Activated naive CD4-positive, alpha-beta T cell treated with anti-CD3 and anti-CD28 coated beads, Interleukin-2, amount 50 U/mL, for 72 hours (primary cell): ENCODE data around the gene TMEM41A. TPM values are rescaled to one million over a fixed set of nuclear protein-coding genes. Genes with fewer than 3 reads are reported as not detected.

ENCODE experiments used
- ATAC-seq, 2 donors: fragments of 150-1000 bp; cut with Tn5 transposase; 2 replicates each; pipeline ENCODE4 v1.10.0; 2021; ENCODE audit warnings: mild to moderate bottlenecking in 2 of 2, moderate library complexity in 2 of 2
- DNase-seq, 2 donors: peaks; one replicate each; pipeline ENCODE4 v3.0.0; 2021 to 2022; ENCODE audit warnings: low spot score in 2 of 2
- H3K27ac Mint-ChIP-seq, 2 donors: one replicate each; pipeline ENCODE4 v1.8.0; 2022; ENCODE audit warnings: mild to moderate bottlenecking in 2 of 2, mixed read lengths in 2 of 2
- H3K36me3 Mint-ChIP-seq, 2 donors: one replicate each; pipeline ENCODE4 v1.8.0; 2022; ENCODE audit warnings: mixed read lengths in 2 of 2
- H3K9me3 Mint-ChIP-seq, 2 donors: one replicate each; pipeline ENCODE4 v1.8.0; 2022; ENCODE audit warnings: mixed read lengths in 2 of 2
- total RNA-seq, 2 donors: library from RNA; stranded (reverse); gene quantifications; one replicate each; pipeline ENCODE4 v1.2.3, GENCODE V29; 2022

Gene TMEM41A
- 10 to 100 TPM in 1 of 2 donors, 1 to 10 TPM in 1; 9.4 to 26.6 TPM for total RNA-seq

- ATAC-seq (peak; percentile 94 to 99), DNase-seq (peak; percentile 87 to 93)
- H3K36me3 Mint-ChIP-seq, result peaks cover 8 to 13% of the 10 kb centered on the region in 2 donors
- H3K9me3 Mint-ChIP-seq, result no peaks in the 10 kb centered on the region
- peak within 1 kb of the TSS; percentile 89 to 96 for H3K27ac Mint-ChIP-seq
Observed at GRCh38 chr3:185498503-185499396, at the start of gene TMEM41A. Gene TMEM41A (minus strand): TSS chr3:185499035. CDS start chr3:185498961, 74 bp downstream.

GRCh38 chr3:185540695-185541094 lies 41.9 kb upstream of the TMEM41A start:
- ATAC-seq (no peak), DNase-seq (no peak)
- H3K36me3 Mint-ChIP-seq, result peaks cover 0 to 13% of the 10 kb centered on the region in 2 donors
- peaks cover 0 to 5% of the 10 kb centered on the region in 2 donors for H3K9me3 Mint-ChIP-seq
- no peak overlapping the region for H3K27ac Mint-ChIP-seq

GRCh38 chr3:185539934-185540333 lies 41.1 kb upstream of the TMEM41A start:
- DNase-seq (no peak), ATAC-seq (no peak)
- Mint-ChIP-seq H3K9me3 (peaks cover 0 to 5% of the 10 kb centered on the region in 2 donors), H3K27ac (no peak overlapping the region), H3K36me3 (peaks cover 0 to 13% of the 10 kb centered on the region in 2 donors)

- peaks cover 0 to 13% of the 10 kb centered on the region in 2 donors for H3K36me3 Mint-ChIP-seq
- peak in 1 of 2 donors; percentile 61 for DNase-seq
- ATAC-seq, result peak; percentile 97 to 98
- peaks cover 0 to 5% of the 10 kb centered on the region in 2 donors for H3K9me3 Mint-ChIP-seq
- peak overlapping the region; percentile 80 to 95 for H3K27ac Mint-ChIP-seq
Observed at GRCh38 chr3:185537369-185537970, 38.6 kb upstream of the TMEM41A start.

- H3K27ac Mint-ChIP-seq, result no peak overlapping the region
- no peak for DNase-seq
- peaks cover 0 to 13% of the 10 kb centered on the region in 2 donors for H3K36me3 Mint-ChIP-seq
- peaks cover 0 to 5% of the 10 kb centered on the region in 2 donors for H3K9me3 Mint-ChIP-seq
- ATAC-seq, result no peak
Observed at GRCh38 chr3:185534511-185534910, 35.7 kb upstream of the TMEM41A start.

GRCh38 chr3:185532901-185533300 lies 34.1 kb upstream of the TMEM41A start:
- no peak overlapping the region for H3K27ac Mint-ChIP-seq
- ATAC-seq, result no peak
- peaks cover 0 to 5% of the 10 kb centered on the region in 2 donors for H3K9me3 Mint-ChIP-seq
- H3K36me3 Mint-ChIP-seq, result peaks cover 0 to 13% of the 10 kb centered on the region in 2 donors
- no peak for DNase-seq

GRCh38 chr3:185530856-185531255 lies 32.0 kb upstream of the TMEM41A start:
- Mint-ChIP-seq H3K36me3 (peaks cover 0 to 1% of the 10 kb centered on the region in 2 donors), H3K27ac (no peak overlapping the region), H3K9me3 (peaks cover 0 to 2% of the 10 kb centered on the region in 2 donors)
- DNase-seq (no peak), ATAC-seq (no peak)

GRCh38 chr3:185528532-185528931 lies 29.7 kb upstream of the TMEM41A start:
- ATAC-seq (no peak), DNase-seq (no peak)
- Mint-ChIP-seq H3K36me3 (no peaks in the 10 kb centered on the region), H3K27ac (no peak overlapping the region), H3K9me3 (no peaks in the 10 kb centered on the region)

GRCh38 chr3:185527364-185527763 lies 28.5 kb upstream of the TMEM41A start:
- DNase-seq (no peak), ATAC-seq (no peak)
- H3K9me3 Mint-ChIP-seq, result no peaks in the 10 kb centered on the region
- H3K27ac Mint-ChIP-seq, result no peak overlapping the region
- no peaks in the 10 kb centered on the region for H3K36me3 Mint-ChIP-seq

- DNase-seq (no peak), ATAC-seq (no peak)
- Mint-ChIP-seq H3K9me3 (no peaks in the 10 kb centered on the region), H3K27ac (no peak overlapping the region), H3K36me3 (no peaks in the 10 kb centered on the region)
Observed at GRCh38 chr3:185526349-185526951, 27.6 kb upstream of the TMEM41A start.

- Mint-ChIP-seq H3K36me3 (no peaks in the 10 kb centered on the region), H3K27ac (no peak overlapping the region), H3K9me3 (no peaks in the 10 kb centered on the region)
- ATAC-seq, result no peak
- no peak for DNase-seq
Observed at GRCh38 chr3:185521349-185522138, 22.7 kb upstream of the TMEM41A start.

- H3K36me3 Mint-ChIP-seq, result no peaks in the 10 kb centered on the region
- no peak overlapping the region for H3K27ac Mint-ChIP-seq
- no peak for ATAC-seq
- H3K9me3 Mint-ChIP-seq, result no peaks in the 10 kb centered on the region
- no peak for DNase-seq
Observed at GRCh38 chr3:185519021-185519420, 20.2 kb upstream of the TMEM41A start.

- Mint-ChIP-seq H3K9me3 (no peaks in the 10 kb centered on the region), H3K27ac (no peak overlapping the region), H3K36me3 (no peaks in the 10 kb centered on the region)
- ATAC-seq (no peak), DNase-seq (no peak)
Observed at GRCh38 chr3:185517387-185518130, 18.7 kb upstream of the TMEM41A start.

- H3K27ac Mint-ChIP-seq, result no peak overlapping the region
- no peak for DNase-seq
- ATAC-seq, result no peak
- H3K36me3 Mint-ChIP-seq, result no peaks in the 10 kb centered on the region
- H3K9me3 Mint-ChIP-seq, result no peaks in the 10 kb centered on the region
Observed at GRCh38 chr3:185511711-185512110, 12.9 kb upstream of the TMEM41A start.

GRCh38 chr3:185508335-185508991 lies 9.6 kb upstream of the TMEM41A start:
- ATAC-seq (no peak), DNase-seq (no peak)
- H3K36me3 Mint-ChIP-seq, result no peaks in the 10 kb centered on the region
- H3K9me3 Mint-ChIP-seq, result no peaks in the 10 kb centered on the region
- H3K27ac Mint-ChIP-seq, result no peak overlapping the region
